SU-DHL-6 (cell line): Measurements from ENCODE around the gene BAZ1A.

Source experiments
- H2AFZ ChIP-seq: fragments of 200-600 bp; sonication (generic); 2 replicates; pipeline ENCODE4 v1.6.1; 2014; ENCODE audit warnings: low read depth, mild to moderate bottlenecking, moderate library complexity, mixed read lengths, antibody characterized with exemption, low read length; ENCODE audit not compliant: severe bottlenecking
- H3F3A ChIP-seq: fragments of 200-600 bp; shearing (Covaris generic); 2 replicates; pipeline ENCODE4 v1.6.0; 2016; ENCODE audit warnings: antibody characterized with exemption, mild to moderate bottlenecking; ENCODE audit not compliant: insufficient read depth
- H3K27ac ChIP-seq: fragments of 200-600 bp; sonication (generic); 2 replicates; pipeline ENCODE4 v1.5.1; 2016; ENCODE audit warnings: low read depth, mild to moderate bottlenecking, low read length, moderate library complexity, mixed read lengths
- H3K27me3 ChIP-seq: fragments of 200-600 bp; sonication (generic), shearing (Covaris generic); 2 replicates; pipeline ENCODE4 v1.6.0; 2014; ENCODE audit warnings: mild to moderate bottlenecking, low read length
- H3K36me3 ChIP-seq: fragments of 200-600 bp; sonication (generic); 2 replicates; pipeline ENCODE4 v1.6.1; 2014; ENCODE audit warnings: mild to moderate bottlenecking, low read length, mixed read lengths
- H3K4me2 ChIP-seq: fragments of 300-600, 200-600 bp; shearing (Covaris generic), sonication (generic); 2 replicates; pipeline ENCODE4 v1.6.0; 2014; ENCODE audit warnings: low read length, low read depth, mild to moderate bottlenecking; ENCODE audit not compliant: poor library complexity, severe bottlenecking
- H3K4me3 ChIP-seq: fragments of 200-600 bp; sonication (generic); 2 replicates; pipeline ENCODE4 v1.5.1; 2014; ENCODE audit warnings: antibody characterized with exemption, low read length, mild to moderate bottlenecking, mixed read lengths; ENCODE audit not compliant: insufficient read depth, poor library complexity, severe bottlenecking
- H3K79me2 ChIP-seq: fragments of 200-600 bp; sonication (generic); 2 replicates; pipeline ENCODE4 v1.6.1; 2014; ENCODE audit warnings: mild to moderate bottlenecking, low read length, moderate library complexity; ENCODE audit not compliant: insufficient read depth
- H3K9ac ChIP-seq: fragments of 200-600 bp; sonication (generic); 2 replicates; pipeline ENCODE4 v1.7.0; 2014; ENCODE audit warnings: mild to moderate bottlenecking, low read length
- H3K9me2 ChIP-seq: fragments of 200-600 bp; sonication (generic); replicated peaks from 2 replicates; pipeline ENCODE4 v1.6.1; 2014; ENCODE audit warnings: low read length; ENCODE audit not compliant: insufficient read depth
- H3K9me3 ChIP-seq: fragments of 200-600 bp; sonication (generic); 2 replicates; pipeline ENCODE4 v1.6.1; 2014; ENCODE audit warnings: low read length, mixed read lengths; ENCODE audit not compliant: insufficient read depth
- H4K20me1 ChIP-seq: fragments of 200-600 bp; sonication (generic); 2 replicates; pipeline ENCODE4 v1.6.1; 2014; ENCODE audit warnings: low read depth, mild to moderate bottlenecking, antibody characterized with exemption, low read length, moderate library complexity, mixed read lengths
- CTCF ChIP-seq: fragments of 200-600 bp; sonication (generic); IDR thresholded peaks from one replicate; pipeline ENCODE4 v1.5.1; 2017; ENCODE audit warnings: antibody characterized with exemption, mild to moderate bottlenecking, low read length, moderate library complexity; ENCODE audit not compliant: insufficient read depth, poor library complexity, severe bottlenecking
- EZH2phosphoT487 ChIP-seq: fragments of 200-600 bp; sonication (generic), shearing (Covaris generic); conservative IDR thresholded peaks from 2 replicates; pipeline ENCODE4 v1.6.1; 2018; ENCODE audit warnings: mild to moderate bottlenecking, antibody characterized with exemption, low read length, moderate library complexity, mixed read lengths

The BAZ1A gene

GRCh38 chr14:34792598-34792997 is 82.6 kb downstream of the BAZ1A start:
- Histone ChIP-seq H3K9ac (no peak overlapping the region), H2AFZ (no peak overlapping the region), H3K27me3 (no peaks in the 10 kb centered on the region), H3K9me2 (no peaks in the 10 kb centered on the region), H3F3A (no peaks in the 10 kb centered on the region), H3K4me2 (no peak overlapping the region), H4K20me1 (no peaks in the 10 kb centered on the region), H3K4me3 (no peak overlapping the region), H3K27ac (no peak overlapping the region), H3K9me3 (no peaks in the 10 kb centered on the region), H3K36me3 (peaks cover 25% of the 10 kb centered on the region; the same call in 1 of the 2 replicates), H3K79me2 (0 out of 2 replicates have a peak, but pooled peaks cover 4% of the 10 kb centered on the region)
- TF ChIP-seq EZH2phosphoT487 (no peak), CTCF (no peak)

GRCh38 chr14:34785223-34786006 is 89.7 kb downstream of the BAZ1A start:
- Histone ChIP-seq H3K27ac (peak overlapping the region; percentile 46), H3K4me2 (peak overlapping the region; percentile 24), H3F3A (peaks cover 11% of the 10 kb centered on the region; the same call in 1 of the 2 replicates), H3K9me2 (no peaks in the 10 kb centered on the region), H3K9me3 (no peaks in the 10 kb centered on the region), H3K9ac (no peak overlapping the region), H4K20me1 (no peaks in the 10 kb centered on the region), H3K4me3 (no peak overlapping the region), H2AFZ (no peak overlapping the region), H3K36me3 (peaks cover 37% of the 10 kb centered on the region), H3K27me3 (no peaks in the 10 kb centered on the region), H3K79me2 (0 out of 2 replicates have a peak, but pooled peaks cover 4% of the 10 kb centered on the region)
- TF ChIP-seq EZH2phosphoT487 (no peak), CTCF (no peak)

GRCh38 chr14:34782031-34782430 is 93.1 kb downstream of the BAZ1A start:
- H3K27ac ChIP-seq, result no peak overlapping the region
- H3K9ac ChIP-seq, result no peak overlapping the region
- no peak overlapping the region for H3K4me2 ChIP-seq
- no peaks in the 10 kb centered on the region for H3K9me3 ChIP-seq
- no peaks in the 10 kb centered on the region for H4K20me1 ChIP-seq
- no peak overlapping the region for H3K4me3 ChIP-seq
- no peaks in the 10 kb centered on the region for H3K79me2 ChIP-seq
- H2AFZ ChIP-seq, result no peak overlapping the region
- no peaks in the 10 kb centered on the region for H3K27me3 ChIP-seq
- H3K9me2 ChIP-seq, result no peaks in the 10 kb centered on the region
- TF ChIP-seq EZH2phosphoT487, result no peak
- TF ChIP-seq CTCF, result no peak
- H3K36me3 ChIP-seq, result peaks cover 53% of the 10 kb centered on the region
- peaks cover 18% of the 10 kb centered on the region; the same call in 1 of the 2 replicates for H3F3A ChIP-seq
